ENCODE data around the gene TFAP2A.

The TFAP2A gene

GRCh38 chr6:10411971-10412460 is 2.9 kb downstream of the TFAP2A start:
- TF ChIP-seq CTCF (conservative IDR thresholded peaks at IDR 0.05; ENCODE audit: low read depth, low read length) = no peak
- DNase-seq (ENCODE audit: low read depth) = no peak

GRCh38 chr6:10411131-10411970 is 3.5 kb downstream of the TFAP2A start:
- no peak for DNase-seq (ENCODE audit: low read depth)
- no peak for TF ChIP-seq CTCF (conservative IDR thresholded peaks at IDR 0.05; ENCODE audit: low read depth, low read length)
- H3K4me3 ChIP-seq (ENCODE audit: low read length) = peak overlapping the region; percentile 56

More at GRCh38 chr6:10411971-10412460, 2.9 kb downstream of the TFAP2A start:
- peak overlapping the region; percentile 56 for H3K4me3 ChIP-seq (ENCODE audit: low read length)

- no peak overlapping the region for H3K4me3 ChIP-seq (ENCODE audit: low read length)
These were observed 4.4 kb downstream of the TFAP2A start for GRCh38 chr6:10410207-10411050.

GRCh38 chr6:10409731-10410206 is 5.1 kb downstream of the TFAP2A start:
- no peak for TF ChIP-seq CTCF (conservative IDR thresholded peaks at IDR 0.05; ENCODE audit: low read depth, low read length)
- H3K4me3 ChIP-seq (ENCODE audit: low read length) = no peak overlapping the region
- DNase-seq (ENCODE audit: low read depth) = no peak

More at GRCh38 chr6:10410207-10411050, 4.4 kb downstream of the TFAP2A start:
- no peak for DNase-seq (ENCODE audit: low read depth)
- no peak for TF ChIP-seq CTCF (conservative IDR thresholded peaks at IDR 0.05; ENCODE audit: low read depth, low read length)

GRCh38 chr6:10409233-10409721 is 5.6 kb downstream of the TFAP2A start:
- TF ChIP-seq CTCF (conservative IDR thresholded peaks at IDR 0.05; ENCODE audit: low read depth, low read length) = no peak
- no peak for DNase-seq (ENCODE audit: low read depth)
- H3K4me3 ChIP-seq (ENCODE audit: low read length) = no peak overlapping the region

GRCh38 chr6:10408457-10408856 is 6.4 kb downstream of the TFAP2A start:
- no peak for TF ChIP-seq CTCF (conservative IDR thresholded peaks at IDR 0.05; ENCODE audit: low read depth, low read length)
- no peak overlapping the region for H3K4me3 ChIP-seq (ENCODE audit: low read length)
- DNase-seq (ENCODE audit: low read depth) = no peak
